Measurements from ENCODE around the gene MGARP. TPM values are rescaled to one million over a fixed set of nuclear protein-coding genes. Genes with fewer than 3 reads are reported as not detected.

Gene MGARP
- total RNA-seq, 4 donors from 2014 or later, result 0.71 to 2.1 (median 1.1) TPM

DNA sequence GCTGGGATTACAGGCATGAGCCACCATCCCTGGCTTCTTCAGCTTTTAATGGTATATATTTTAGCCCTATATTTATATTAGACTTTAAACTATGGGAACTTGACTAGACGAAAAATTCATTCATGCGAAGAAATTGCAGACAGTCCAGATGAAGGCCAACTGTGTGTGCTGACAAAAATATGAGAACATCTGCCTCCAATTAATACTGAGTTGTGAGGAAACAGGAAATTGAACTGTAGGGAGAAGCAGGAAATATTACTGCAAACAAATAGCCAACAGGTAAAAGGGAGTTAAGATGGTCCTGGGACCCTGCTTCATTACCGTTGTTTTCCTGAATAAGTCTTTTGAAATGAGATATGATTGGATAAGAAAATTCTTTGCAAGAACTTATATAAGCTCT is 26.3 kb downstream of the MGARP start:
- no peak overlapping the region for H3K27ac ChIP-seq
- intact Hi-C loops (cut with DNase I), result no loop called here
- H3K36me3 ChIP-seq, result no peaks in the 10 kb centered on the region
- H3K27me3 ChIP-seq, result no peaks in the 10 kb centered on the region
- no peaks in the 10 kb centered on the region for H3K9me3 ChIP-seq
- no peak overlapping the region for H3K4me3 ChIP-seq (replicated peaks in 1 of 3)
- DNase-seq, result no peak
- no peaks in the 10 kb centered on the region for H3K4me1 ChIP-seq
- WGBS, 2 donors, result 81 to 86% methylated on average over 3 of the region's 3 CpGs
- TF ChIP-seq CTCF (IDR thresholded peaks at IDR 0.05) (no peak), POLR2A (IDR thresholded peaks at IDR 0.05) (no peak)

DNA sequence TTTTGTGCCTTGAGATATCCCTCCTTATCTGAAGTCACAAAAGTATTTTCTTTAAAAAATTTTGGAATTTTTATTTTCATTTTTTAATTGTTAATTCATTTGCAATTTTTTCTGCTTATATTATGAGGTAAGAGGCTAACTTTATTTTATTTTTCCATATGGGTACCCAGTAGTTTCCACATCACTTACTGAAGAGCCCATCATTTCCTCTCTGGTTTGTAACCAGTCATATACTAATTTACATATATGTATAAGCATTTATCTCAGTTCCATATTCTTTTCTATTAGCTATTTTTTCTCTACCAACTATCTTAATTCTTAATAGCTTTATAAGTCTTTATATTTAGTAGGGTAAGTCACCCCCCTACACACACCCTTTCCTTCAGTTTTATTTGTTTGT is 27.0 kb downstream of the MGARP start:
- H3K4me3 ChIP-seq (replicated peaks in 1 of 3), result no peak overlapping the region
- DNase-seq, result no peak
- no peaks in the 10 kb centered on the region for H3K27me3 ChIP-seq
- intact Hi-C loops (cut with DNase I), result no loop called here
- TF ChIP-seq POLR2A (IDR thresholded peaks at IDR 0.05) (no peak), CTCF (IDR thresholded peaks at IDR 0.05) (no peak)
- no peaks in the 10 kb centered on the region for H3K9me3 ChIP-seq
- H3K27ac ChIP-seq, result no peak overlapping the region
- no peaks in the 10 kb centered on the region for H3K4me1 ChIP-seq
- no peaks in the 10 kb centered on the region for H3K36me3 ChIP-seq

DNA sequence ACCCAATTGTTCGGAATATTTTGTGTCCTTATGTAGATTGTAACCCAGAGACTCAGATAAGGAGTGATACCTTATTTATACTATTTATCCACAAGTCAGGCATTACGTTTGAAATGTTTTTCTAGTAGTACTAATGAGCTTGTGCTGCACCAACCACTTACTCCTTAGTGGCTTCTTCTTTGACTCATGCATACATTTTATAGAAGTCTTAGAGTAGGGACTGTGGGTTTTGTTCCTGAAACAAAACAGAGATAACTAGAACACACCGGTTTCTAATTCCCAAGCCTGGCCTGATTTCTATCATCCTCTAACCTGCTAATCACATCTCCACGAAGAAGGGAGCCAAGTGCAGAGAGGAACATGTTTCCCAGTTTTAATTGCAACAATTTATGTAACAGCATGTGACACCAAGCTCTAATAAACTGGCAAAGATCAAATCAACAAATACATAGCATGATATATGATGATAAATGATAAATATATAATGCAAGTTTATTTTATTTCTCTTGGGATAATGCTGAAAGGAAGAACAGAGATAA is 32.3 kb downstream of the MGARP start:
- no peaks in the 10 kb centered on the region for H3K27me3 ChIP-seq
- H3K9me3 ChIP-seq, result no peaks in the 10 kb centered on the region
- WGBS, 2 donors, result 72 to 75% methylated on average over 4 of the region's 4 CpGs
- peaks cover 0 to 5% of the 10 kb centered on the region in 2 donors for H3K4me1 ChIP-seq
- H3K36me3 ChIP-seq, result no peaks in the 10 kb centered on the region
- no peak overlapping the region for H3K27ac ChIP-seq
- TF ChIP-seq POLR2A (IDR thresholded peaks at IDR 0.05) (no peak), CTCF (IDR thresholded peaks at IDR 0.05) (no peak)
- intact Hi-C loops (cut with DNase I), result no loop called here
- no peak for DNase-seq
- no peak overlapping the region for H3K4me3 ChIP-seq (replicated peaks in 1 of 3)

DNA sequence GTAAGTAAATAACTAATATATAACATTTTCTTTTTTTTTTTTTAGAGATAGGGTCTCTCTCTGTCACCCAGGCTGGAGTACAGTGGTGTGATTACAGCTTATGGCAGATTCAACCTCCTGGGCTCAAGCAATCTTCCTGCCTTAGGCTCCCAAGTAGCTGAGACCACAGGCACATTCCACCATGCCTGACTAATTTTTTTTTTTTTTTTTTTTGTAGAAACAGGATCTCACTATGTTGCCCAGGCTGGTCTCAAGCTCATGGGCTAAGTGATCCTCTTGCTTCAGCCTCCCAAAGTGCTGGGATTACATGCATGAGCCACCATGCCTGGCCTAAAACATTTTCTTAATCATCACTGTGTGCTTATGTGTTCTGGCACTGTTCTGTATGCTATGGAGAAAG is 32.8 kb downstream of the MGARP start:
- TF ChIP-seq CTCF (IDR thresholded peaks at IDR 0.05) (no peak), POLR2A (IDR thresholded peaks at IDR 0.05) (no peak)

DNA sequence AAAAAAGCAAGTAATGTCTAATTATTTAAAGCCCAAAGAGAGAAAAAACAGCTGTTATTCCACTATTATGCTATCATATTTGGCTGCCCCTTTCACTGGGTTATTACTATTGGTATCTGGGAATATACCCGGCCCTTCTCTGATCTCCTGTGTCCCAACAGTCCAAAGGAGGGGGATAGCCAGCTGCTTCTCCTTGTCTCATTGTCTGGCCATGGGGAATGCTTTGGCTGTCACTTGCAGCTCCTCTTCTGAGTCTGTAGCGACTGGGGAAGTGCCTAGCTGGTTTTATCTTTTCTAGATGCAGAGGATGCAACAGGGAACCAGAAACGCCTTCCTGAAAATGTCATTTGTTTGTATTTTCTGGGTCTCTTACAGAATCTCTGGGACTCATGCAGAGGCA is 33.9 kb downstream of the MGARP start:
- H3K9me3 ChIP-seq, result no peaks in the 10 kb centered on the region
- intact Hi-C loops (cut with DNase I), result no loop called here
- 76 to 79% methylated on average over 3 of the region's 3 CpGs for WGBS, 2 donors
- no peaks in the 10 kb centered on the region for H3K27me3 ChIP-seq
- no peak overlapping the region for H3K27ac ChIP-seq
- H3K4me3 ChIP-seq (replicated peaks in 1 of 3), result no peak overlapping the region
- peaks cover 0 to 5% of the 10 kb centered on the region in 2 donors for H3K4me1 ChIP-seq
- H3K36me3 ChIP-seq, result no peaks in the 10 kb centered on the region
- no peak for DNase-seq
- TF ChIP-seq CTCF (IDR thresholded peaks at IDR 0.05), result no peak
- TF ChIP-seq POLR2A (IDR thresholded peaks at IDR 0.05), result no peak

More for the DNA sequence above, 32.8 kb downstream of the MGARP start:
- intact Hi-C loops (cut with DNase I), result no loop called here
- DNase-seq, result no peak
- Histone ChIP-seq H3K4me3 (replicated peaks in 1 of 3) (no peak overlapping the region), H3K27me3 (no peaks in the 10 kb centered on the region), H3K4me1 (peaks cover 0 to 5% of the 10 kb centered on the region in 2 donors), H3K9me3 (no peaks in the 10 kb centered on the region), H3K27ac (no peak overlapping the region), H3K36me3 (no peaks in the 10 kb centered on the region)
